ENCODE results near the gene ADGB.

- TF ChIP-seq SP1 (IDR thresholded peaks at IDR 0.05) (no peak), SUZ12 (IDR thresholded peaks at IDR 0.05) (no peak), TARDBP (IDR thresholded peaks at IDR 0.05) (no peak), PKNOX1 (IDR thresholded peaks at IDR 0.05) (no peak), ARNT (IDR thresholded peaks at IDR 0.05) (no peak), BHLHE40 (IDR thresholded peaks at IDR 0.05; ENCODE audit: borderline replicate concordance) (no peak), L3MBTL2 (conservative IDR thresholded peaks at IDR 0.05) (no peak)
Measured at GRCh38 chr6:146634022-146634421, 35.2 kb downstream of the ADGB start.
